AG10803 (cell line): ENCODE measurements around the gene LAMA3.
A peak's percentile ranks its signal among the peaks of the same experiment; 100 is the strongest.

Experiments used
- DNase-seq: peaks from one replicate; pipeline ENCODE4 v3.0.0; 2010; ENCODE audit warnings: low read depth
- H3K4me3 ChIP-seq: 2 replicates; pipeline ENCODE4 v1.5.1; 2011; ENCODE audit warnings: mild to moderate bottlenecking, low read length, control low read depth
- TF ChIP-seq, protein P1 (sequence below): conservative IDR thresholded peaks from 2 replicates; pipeline ENCODE4 v1.5.1; 2011; ENCODE audit warnings: mild to moderate bottlenecking, low read length, control low read depth, inconsistent platforms

LAMA3 gene

DNA sequence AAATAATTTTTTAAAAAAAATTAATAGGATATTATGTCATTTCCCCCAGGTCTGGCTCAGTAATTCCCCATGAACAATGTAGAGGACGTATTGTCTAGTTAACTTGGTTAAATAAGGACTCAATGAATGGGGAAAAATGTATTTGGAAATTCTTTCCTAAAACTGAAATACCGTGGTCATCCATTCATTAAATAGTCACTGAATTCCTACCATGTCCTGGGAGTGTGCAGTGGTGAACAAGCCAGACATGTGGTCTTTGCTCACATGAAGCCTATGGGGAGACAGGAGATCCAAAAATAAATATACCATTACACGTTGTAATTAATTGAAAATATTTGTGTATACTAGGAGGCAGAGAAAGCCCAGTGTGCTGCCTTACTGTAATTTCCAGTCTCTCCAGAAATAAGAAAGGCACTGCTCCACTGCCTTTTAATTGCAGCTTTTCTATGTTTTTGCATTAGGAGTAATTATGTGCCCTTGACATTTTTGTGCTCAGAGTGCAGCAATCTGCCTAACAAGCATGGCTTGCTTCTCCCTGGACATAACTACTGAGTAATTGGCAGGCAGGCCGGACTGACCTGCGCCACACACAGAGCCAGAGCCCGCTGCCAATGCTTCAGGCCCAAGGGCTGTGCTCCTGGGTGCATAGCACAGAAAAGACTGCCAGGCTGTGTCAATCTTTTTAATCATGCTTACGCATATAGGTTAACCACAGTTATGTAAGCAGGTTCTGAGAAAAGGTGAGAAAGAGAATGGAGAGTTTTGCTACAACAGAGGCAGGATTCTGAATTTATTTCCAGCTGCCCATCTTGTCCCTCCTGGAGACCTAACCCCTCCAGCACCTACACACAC lies 303.1 kb downstream of the LAMA3 start:
- TF ChIP-seq, protein P1, sequence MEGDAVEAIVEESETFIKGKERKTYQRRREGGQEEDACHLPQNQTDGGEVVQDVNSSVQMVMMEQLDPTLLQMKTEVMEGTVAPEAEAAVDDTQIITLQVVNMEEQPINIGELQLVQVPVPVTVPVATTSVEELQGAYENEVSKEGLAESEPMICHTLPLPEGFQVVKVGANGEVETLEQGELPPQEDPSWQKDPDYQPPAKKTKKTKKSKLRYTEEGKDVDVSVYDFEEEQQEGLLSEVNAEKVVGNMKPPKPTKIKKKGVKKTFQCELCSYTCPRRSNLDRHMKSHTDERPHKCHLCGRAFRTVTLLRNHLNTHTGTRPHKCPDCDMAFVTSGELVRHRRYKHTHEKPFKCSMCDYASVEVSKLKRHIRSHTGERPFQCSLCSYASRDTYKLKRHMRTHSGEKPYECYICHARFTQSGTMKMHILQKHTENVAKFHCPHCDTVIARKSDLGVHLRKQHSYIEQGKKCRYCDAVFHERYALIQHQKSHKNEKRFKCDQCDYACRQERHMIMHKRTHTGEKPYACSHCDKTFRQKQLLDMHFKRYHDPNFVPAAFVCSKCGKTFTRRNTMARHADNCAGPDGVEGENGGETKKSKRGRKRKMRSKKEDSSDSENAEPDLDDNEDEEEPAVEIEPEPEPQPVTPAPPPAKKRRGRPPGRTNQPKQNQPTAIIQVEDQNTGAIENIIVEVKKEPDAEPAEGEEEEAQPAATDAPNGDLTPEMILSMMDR = no peak
- H3K4me3 ChIP-seq = no peak overlapping the region
- DNase-seq = peak; percentile 72

GRCh38 chr18:23992941-23993280 lies 303.7 kb downstream of the LAMA3 start:
- H3K4me3 ChIP-seq = no peak overlapping the region
- TF ChIP-seq, protein P1 = no peak
- no peak for DNase-seq

DNA sequence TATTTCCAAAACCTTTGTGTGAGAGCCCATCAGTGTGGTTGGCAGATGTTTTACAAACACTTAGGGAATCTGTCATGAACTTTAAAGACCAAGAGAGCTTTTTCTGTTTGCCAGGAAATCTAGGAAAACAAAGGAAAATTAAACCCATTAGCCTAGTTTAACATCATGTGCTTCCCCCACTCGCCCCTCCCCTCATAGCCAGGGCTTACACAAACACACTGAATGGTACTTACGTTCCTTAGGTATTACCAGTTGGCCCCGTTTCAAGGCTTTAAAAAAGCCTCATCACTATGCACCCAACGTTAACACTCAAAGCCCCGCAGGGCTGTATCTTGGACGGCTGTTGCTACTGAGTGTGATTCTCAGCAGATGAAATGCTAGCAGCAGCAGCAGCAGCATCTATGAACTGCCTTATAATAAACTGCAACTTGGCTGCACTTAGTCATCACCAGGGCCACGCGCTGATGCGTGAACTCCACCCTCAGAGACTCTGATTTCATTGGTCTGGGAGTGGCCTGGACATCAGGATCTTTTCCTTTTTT lies 305.2 kb downstream of the LAMA3 start:
- no peak overlapping the region for H3K4me3 ChIP-seq
- TF ChIP-seq, protein P1 = no peak
- DNase-seq = peak; percentile 83

GRCh38 chr18:23995180-23995579 lies 305.9 kb downstream of the LAMA3 start:
- H3K4me3 ChIP-seq = no peak overlapping the region
- no peak for DNase-seq
- TF ChIP-seq, protein P1 = no peak

DNA sequence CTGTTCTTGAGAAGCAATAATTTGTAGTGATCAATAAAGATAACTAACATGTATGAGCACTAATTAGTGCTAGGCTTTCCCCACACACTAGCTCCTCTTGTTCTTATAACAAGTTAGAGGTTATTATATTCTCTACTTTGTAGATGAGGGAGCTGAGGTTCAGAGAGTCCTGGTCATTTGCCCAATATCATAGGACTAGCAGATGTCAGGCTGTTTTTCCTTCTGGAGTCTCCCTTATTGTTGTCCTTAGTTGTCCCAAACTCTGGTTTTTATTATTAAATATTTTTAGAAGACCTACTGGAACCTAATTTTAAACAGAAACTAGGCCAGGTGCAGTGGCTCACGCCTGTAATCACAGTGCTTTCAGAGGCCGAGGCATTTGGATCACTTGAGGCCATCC lies 308.8 kb downstream of the LAMA3 start:
- no peak overlapping the region for H3K4me3 ChIP-seq
- TF ChIP-seq, protein P1 = no peak
- DNase-seq = no peak

GRCh38 chr18:23998820-23999219 lies 309.6 kb downstream of the LAMA3 start:
- DNase-seq = no peak
- H3K4me3 ChIP-seq = no peak overlapping the region
- TF ChIP-seq, protein P1 = no peak
